Measurements from ENCODE around the gene UPK3B. TPM values are rescaled to one million over a fixed set of nuclear protein-coding genes. Genes with fewer than 3 reads are reported as not detected.
"Not testable (repeated sequence)": the region's sequence is repeated elsewhere in the genome, so short reads cannot be mapped to it uniquely, and the experiment has no call there.

Gene UPK3B
- polyA plus RNA-seq, 2 donors: 16.7 to 63.9 TPM

DNA sequence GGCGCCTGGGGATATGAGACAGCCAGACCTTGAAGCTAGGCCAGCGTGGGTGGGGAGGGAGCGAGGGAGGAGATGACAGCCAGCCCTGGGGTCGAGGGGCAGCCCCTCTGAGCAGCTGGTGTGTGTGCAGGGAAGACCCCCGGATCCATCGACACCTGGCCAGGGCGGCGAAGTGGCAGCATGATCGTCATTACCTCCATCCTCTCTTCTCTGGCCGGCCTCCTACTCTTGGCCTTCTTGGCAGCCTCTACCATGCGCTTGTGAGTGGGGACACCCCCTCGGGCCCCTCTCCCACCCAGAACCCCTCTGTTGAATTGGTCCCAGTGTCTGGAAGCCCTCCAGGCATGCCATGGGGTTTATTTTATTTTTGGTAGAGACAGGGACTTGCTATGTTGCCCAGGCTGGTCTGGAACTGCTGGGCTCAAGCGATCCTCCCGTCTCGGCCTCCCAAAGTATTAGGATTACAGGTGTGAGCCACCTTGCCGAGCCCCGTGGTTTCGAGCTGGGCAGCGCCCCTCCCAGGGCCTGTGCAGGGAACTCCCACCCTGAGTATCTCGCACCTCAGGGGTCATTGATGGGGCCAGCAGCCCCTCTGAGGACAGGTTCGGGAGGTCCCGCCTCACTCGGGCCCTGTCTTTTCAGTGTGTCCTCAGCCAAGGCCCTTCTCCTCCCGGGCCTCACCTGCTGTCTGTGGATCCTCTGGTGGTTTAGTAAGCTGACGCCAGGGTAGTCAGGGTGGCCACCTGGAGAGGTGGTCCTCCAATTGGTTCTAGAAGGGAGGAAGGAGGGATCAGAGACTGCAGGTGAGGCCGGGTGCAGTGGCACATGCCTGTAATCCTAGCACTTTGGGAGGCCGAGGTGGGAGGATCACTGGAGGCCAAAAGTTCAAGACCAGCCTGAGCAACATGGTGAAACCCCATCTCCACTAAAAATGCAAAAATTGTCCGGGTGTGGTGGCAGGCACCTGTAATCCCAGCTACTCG, 3.8 kb downstream of the UPK3B start:
- H3K36me3 ChIP-seq (ENCODE audit: control insufficient read depth in 2 of 2, insufficient read depth in 2 of 2, low read length in 1 of 2): peaks cover 0 to 2% of the 10 kb centered on the region in 2 donors
- peaks cover 0 to 11% of the 10 kb centered on the region in 2 donors for H3K4me1 ChIP-seq (ENCODE audit: control insufficient read depth in 2 of 2, insufficient read depth in 2 of 2, low read length in 1 of 2)
- H3K9me3 ChIP-seq (ENCODE audit: control insufficient read depth in 2 of 2, insufficient read depth in 1 of 2, low read depth in 1 of 2, low read length in 1 of 2): no peaks in the 10 kb centered on the region
- WGBS, 2 donors: 86 to 88% methylated on average over 28 to 29 of the region's 29 CpGs
- no peaks in the 10 kb centered on the region for H3K27me3 ChIP-seq (ENCODE audit: control insufficient read depth in 1 of 2, insufficient read depth in 2 of 2, low read length in 2 of 2)
- H3K27ac ChIP-seq (ENCODE audit: low read depth in 2 of 2, low read length in 1 of 2): no peak overlapping the region
- H3K4me3 ChIP-seq (ENCODE audit: low read depth in 1 of 2, low read length in 2 of 2): no peak overlapping the region

DNA sequence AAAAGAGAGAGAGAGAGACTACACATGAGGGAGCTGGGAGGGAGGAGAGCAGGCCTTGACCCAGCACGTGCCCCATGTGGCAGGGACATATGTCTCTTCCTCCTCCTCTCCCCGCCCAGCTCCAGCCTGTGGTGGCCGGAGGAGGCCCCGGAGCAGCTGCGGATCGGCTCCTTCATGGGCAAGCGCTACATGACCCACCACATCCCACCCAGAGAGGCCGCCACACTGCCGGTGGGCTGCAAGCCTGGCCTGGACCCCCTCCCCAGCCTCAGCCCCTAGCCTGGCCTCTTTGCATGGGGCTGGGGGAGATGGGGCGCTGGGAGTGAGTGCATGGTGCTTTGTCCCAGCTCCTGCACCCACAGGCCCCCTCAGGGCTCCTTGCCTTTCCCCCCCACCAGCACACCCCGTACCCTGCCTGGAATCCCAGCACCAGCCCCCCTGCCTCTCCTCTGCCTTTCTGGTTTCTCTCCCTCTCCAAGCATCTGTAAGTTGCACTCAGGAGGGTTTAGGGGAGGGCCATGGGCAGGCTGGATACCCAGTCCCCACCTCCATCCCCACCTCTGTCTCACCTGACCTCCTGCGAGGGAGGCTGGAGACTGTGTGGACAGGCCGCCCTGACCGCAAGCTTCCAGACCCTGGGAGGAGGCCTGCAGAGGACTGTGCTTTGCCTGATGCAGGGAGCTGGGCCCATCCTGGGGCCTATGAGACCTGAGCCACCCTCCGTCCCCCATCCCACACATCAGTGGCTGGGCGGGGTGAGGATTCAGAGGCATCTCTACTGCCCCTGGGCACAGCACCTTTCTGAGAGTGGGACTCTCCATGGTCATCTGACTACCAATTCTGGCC, 4.8 kb downstream of the UPK3B start:
- peaks cover 0 to 2% of the 10 kb centered on the region in 2 donors for H3K36me3 ChIP-seq (ENCODE audit: control insufficient read depth in 2 of 2, insufficient read depth in 2 of 2, low read length in 1 of 2)
- peaks cover 0 to 9% of the 10 kb centered on the region in 2 donors for H3K4me1 ChIP-seq (ENCODE audit: control insufficient read depth in 2 of 2, insufficient read depth in 2 of 2, low read length in 1 of 2)
- 87 to 92% methylated on average over 7 to 16 of the region's 16 CpGs for WGBS, 2 donors
- no peak overlapping the region for H3K4me3 ChIP-seq (ENCODE audit: low read depth in 1 of 2, low read length in 2 of 2)
- H3K9me3 ChIP-seq (ENCODE audit: control insufficient read depth in 2 of 2, insufficient read depth in 1 of 2, low read depth in 1 of 2, low read length in 1 of 2): no peaks in the 10 kb centered on the region
- no peaks in the 10 kb centered on the region for H3K27me3 ChIP-seq (ENCODE audit: control insufficient read depth in 1 of 2, insufficient read depth in 2 of 2, low read length in 2 of 2)
- no peak overlapping the region for H3K27ac ChIP-seq (ENCODE audit: low read depth in 2 of 2, low read length in 1 of 2)

DNA sequence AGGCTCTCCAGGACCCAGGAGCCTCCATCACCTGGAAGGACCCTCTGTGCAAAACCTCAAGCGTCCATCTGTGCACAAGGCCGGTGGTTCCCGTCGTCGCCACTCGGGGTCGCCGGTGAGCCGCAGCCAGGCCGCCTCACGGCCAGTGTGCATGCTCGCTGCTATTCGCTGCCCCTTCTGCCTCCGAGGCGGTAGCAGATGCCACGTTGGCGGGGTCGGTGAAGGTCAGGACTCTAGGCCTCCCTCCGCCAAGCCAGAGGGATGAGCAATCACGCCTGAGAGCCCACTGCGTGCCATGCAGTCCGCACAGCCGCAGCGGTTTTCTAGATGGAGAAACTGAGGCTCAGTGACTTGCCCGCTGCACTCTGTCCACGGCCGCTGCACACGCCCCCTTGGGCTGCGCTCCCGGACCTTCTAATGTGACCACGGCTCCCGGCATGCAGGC, 5.7 kb downstream of the UPK3B start:
- Histone ChIP-seq H3K4me3 (ENCODE audit: low read depth in 1 of 2, low read length in 2 of 2) (no peak overlapping the region), H3K9me3 (ENCODE audit: control insufficient read depth in 2 of 2, insufficient read depth in 1 of 2, low read depth in 1 of 2, low read length in 1 of 2) (no peaks in the 10 kb centered on the region), H3K27me3 (ENCODE audit: control insufficient read depth in 1 of 2, insufficient read depth in 2 of 2, low read length in 2 of 2) (no peaks in the 10 kb centered on the region), H3K27ac (ENCODE audit: low read depth in 2 of 2, low read length in 1 of 2) (no peak overlapping the region), H3K36me3 (ENCODE audit: control insufficient read depth in 2 of 2, insufficient read depth in 2 of 2, low read length in 1 of 2) (peaks cover 0 to 2% of the 10 kb centered on the region in 2 donors), H3K4me1 (ENCODE audit: control insufficient read depth in 2 of 2, insufficient read depth in 2 of 2, low read length in 1 of 2) (peaks cover 0 to 5% of the 10 kb centered on the region in 2 donors)
- WGBS, 2 donors: 23 to 30% methylated on average over 27 to 32 of the region's 32 CpGs

DNA sequence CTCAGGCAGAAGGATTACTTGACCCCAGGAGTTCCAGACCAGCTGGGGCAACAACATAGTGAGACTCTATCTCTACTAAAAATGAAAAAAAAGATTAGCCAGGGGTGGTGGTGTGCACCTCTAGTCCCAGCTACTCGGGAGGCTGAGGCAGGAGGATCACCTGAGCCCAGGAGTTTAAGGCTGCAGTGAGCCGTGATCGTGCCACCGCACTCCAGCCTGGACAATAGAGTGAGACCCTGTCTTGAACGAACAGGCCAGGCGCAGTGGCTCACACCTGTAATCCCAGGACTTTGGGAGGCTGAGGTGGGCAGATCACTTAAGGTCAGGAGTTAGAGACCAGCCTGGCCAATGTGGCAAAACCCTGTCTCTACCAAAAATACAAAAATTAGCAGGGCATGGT, 6.6 kb downstream of the UPK3B start:
- not testable (repeated sequence) for H3K27ac ChIP-seq (ENCODE audit: low read depth in 2 of 2, low read length in 1 of 2); H3K27me3 ChIP-seq (ENCODE audit: control insufficient read depth in 1 of 2, insufficient read depth in 2 of 2, low read length in 2 of 2); H3K4me1 ChIP-seq (ENCODE audit: control insufficient read depth in 2 of 2, insufficient read depth in 2 of 2, low read length in 1 of 2); H3K4me3 ChIP-seq (ENCODE audit: low read depth in 1 of 2, low read length in 2 of 2); H3K36me3 ChIP-seq (ENCODE audit: control insufficient read depth in 2 of 2, insufficient read depth in 2 of 2, low read length in 1 of 2); H3K9me3 ChIP-seq (ENCODE audit: control insufficient read depth in 2 of 2, insufficient read depth in 1 of 2, low read depth in 1 of 2, low read length in 1 of 2)
- WGBS, 2 donors: 91 to 96% methylated on average over 6 of the region's 6 CpGs

DNA sequence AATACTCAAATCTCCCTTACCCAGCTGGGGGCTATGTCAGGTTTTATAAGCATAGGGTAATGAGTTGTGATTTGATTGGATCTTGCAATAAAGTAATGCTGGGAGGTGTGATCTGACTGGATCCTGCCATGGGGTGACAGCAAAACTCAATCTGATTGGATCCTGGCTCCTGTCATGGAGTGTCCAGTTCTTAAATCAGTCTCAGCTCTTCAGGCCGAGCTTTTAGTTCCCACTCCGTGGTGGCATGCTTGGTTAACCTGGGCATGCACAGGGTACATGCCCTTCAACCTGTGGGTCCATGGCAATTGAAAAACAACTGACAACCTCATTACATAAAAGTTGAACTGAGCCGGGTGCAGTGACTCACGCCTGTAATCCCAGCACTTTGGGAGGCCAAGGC, 15.8 kb downstream of the UPK3B start:
- H3K4me1 ChIP-seq (ENCODE audit: control insufficient read depth in 2 of 2, insufficient read depth in 2 of 2, low read length in 1 of 2); H3K9me3 ChIP-seq (ENCODE audit: control insufficient read depth in 2 of 2, insufficient read depth in 1 of 2, low read depth in 1 of 2, low read length in 1 of 2); H3K36me3 ChIP-seq (ENCODE audit: control insufficient read depth in 2 of 2, insufficient read depth in 2 of 2, low read length in 1 of 2); H3K4me3 ChIP-seq (ENCODE audit: low read depth in 1 of 2, low read length in 2 of 2); H3K27ac ChIP-seq (ENCODE audit: low read depth in 2 of 2, low read length in 1 of 2); H3K27me3 ChIP-seq (ENCODE audit: control insufficient read depth in 1 of 2, insufficient read depth in 2 of 2, low read length in 2 of 2): not testable (repeated sequence)
- 85 to 86% methylated on average over 2 of the region's 4 CpGs for WGBS, 2 donors

DNA sequence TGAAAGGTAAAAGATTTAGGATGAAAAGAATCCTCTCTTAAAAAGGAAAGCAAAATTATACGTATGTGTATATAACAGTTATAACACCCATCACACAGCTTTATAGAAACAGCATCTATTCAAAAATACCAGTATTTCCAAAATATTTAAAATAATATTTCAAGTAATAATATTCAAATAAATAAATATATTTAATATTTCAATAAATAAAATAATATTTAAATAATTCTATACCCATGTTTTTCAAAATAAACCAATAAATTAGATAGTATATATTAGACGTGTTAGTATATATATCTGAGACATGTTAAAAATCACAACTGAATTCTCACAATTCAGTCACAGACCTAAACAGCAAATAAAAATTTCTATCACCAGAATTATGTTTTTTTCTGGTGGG, 21.3 kb downstream of the UPK3B start:
- WGBS, 2 donors: 79 to 93% methylated on average over 2 of the region's 2 CpGs
- H3K4me1 ChIP-seq (ENCODE audit: control insufficient read depth in 2 of 2, insufficient read depth in 2 of 2, low read length in 1 of 2); H3K36me3 ChIP-seq (ENCODE audit: control insufficient read depth in 2 of 2, insufficient read depth in 2 of 2, low read length in 1 of 2); H3K27ac ChIP-seq (ENCODE audit: low read depth in 2 of 2, low read length in 1 of 2); H3K4me3 ChIP-seq (ENCODE audit: low read depth in 1 of 2, low read length in 2 of 2); H3K9me3 ChIP-seq (ENCODE audit: control insufficient read depth in 2 of 2, insufficient read depth in 1 of 2, low read depth in 1 of 2, low read length in 1 of 2); H3K27me3 ChIP-seq (ENCODE audit: control insufficient read depth in 1 of 2, insufficient read depth in 2 of 2, low read length in 2 of 2): not testable (repeated sequence)

DNA sequence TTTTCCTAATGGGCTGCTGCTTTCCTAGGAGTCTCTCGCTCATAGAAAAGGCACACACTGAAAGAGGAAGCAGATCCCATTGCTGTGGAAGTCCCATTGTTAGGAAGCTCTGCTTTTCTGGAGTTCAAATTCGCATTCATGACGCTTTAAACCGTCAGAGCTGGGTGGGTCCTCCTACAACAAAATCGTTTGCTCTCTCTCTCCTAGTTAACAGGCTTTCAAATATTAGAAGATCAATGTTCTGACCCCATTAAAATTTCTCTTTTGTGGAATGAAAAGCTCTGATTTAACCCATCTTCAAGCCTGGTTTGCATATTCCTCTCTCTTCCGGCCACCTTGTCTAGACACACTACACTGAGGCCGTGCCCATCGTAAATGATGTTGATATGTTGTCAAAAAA, 32.8 kb downstream of the UPK3B start, which contains the start of gene SPDYE16:
Gene SPDYE16, minus strand, starts transcription at position 101 of the 400 bp plus-strand sequence. CDS start 1,838 bp downstream, outside the sequence.
- not testable (repeated sequence) for H3K27ac ChIP-seq (ENCODE audit: low read depth in 2 of 2, low read length in 1 of 2); H3K36me3 ChIP-seq (ENCODE audit: control insufficient read depth in 2 of 2, insufficient read depth in 2 of 2, low read length in 1 of 2); H3K4me3 ChIP-seq (ENCODE audit: low read depth in 1 of 2, low read length in 2 of 2); H3K9me3 ChIP-seq (ENCODE audit: control insufficient read depth in 2 of 2, insufficient read depth in 1 of 2, low read depth in 1 of 2, low read length in 1 of 2); H3K4me1 ChIP-seq (ENCODE audit: control insufficient read depth in 2 of 2, insufficient read depth in 2 of 2, low read length in 1 of 2); H3K27me3 ChIP-seq (ENCODE audit: control insufficient read depth in 1 of 2, insufficient read depth in 2 of 2, low read length in 2 of 2)
- WGBS, 2 donors: no CpG with 5 or more reads among the region's 8 CpGs

DNA sequence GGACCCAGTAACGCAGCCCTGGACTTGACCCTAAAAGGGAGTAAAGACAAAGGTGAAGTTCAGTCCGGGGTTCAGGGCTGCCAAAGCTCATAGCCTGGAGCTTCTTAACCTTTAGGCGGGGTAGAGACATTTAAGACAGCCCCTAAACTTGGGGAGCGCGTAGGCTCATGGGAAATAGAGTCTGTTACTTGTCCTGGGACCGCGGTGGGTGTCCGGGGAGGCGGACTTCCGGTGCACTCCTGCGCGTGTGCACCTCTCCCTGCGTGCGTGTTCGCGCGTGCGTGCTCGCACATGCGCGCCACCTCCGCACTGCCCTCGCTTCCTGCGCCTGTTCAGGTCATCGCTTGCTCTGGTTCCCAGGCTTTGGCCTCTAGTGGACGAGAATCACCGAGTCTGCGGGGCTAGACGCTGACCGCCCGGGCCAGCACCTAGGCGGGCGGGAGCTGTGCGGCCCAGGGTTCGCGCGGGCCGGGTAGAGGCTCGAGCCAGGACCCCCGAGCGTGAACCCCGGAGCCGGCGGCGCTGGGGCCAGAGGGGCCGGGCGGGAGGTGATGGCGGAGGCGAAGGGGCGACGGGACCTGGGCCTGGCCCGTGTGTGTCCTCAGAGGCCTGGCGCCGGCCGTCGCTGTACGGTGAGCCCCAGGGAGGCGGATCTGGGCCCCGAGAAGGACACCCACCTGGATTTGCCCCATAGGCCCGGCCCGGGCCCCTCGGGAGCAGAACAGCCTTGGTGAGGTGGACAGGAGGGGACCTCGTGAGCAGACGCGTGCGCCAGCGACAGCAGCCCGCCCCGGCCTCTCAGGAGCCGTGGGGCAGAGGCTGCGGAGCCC, 38.9 kb downstream of the UPK3B start:
- not testable (repeated sequence) for H3K9me3 ChIP-seq (ENCODE audit: control insufficient read depth in 2 of 2, insufficient read depth in 1 of 2, low read depth in 1 of 2, low read length in 1 of 2); H3K27me3 ChIP-seq (ENCODE audit: control insufficient read depth in 1 of 2, insufficient read depth in 2 of 2, low read length in 2 of 2); H3K36me3 ChIP-seq (ENCODE audit: control insufficient read depth in 2 of 2, insufficient read depth in 2 of 2, low read length in 1 of 2); H3K4me1 ChIP-seq (ENCODE audit: control insufficient read depth in 2 of 2, insufficient read depth in 2 of 2, low read length in 1 of 2)
- peak overlapping the region; percentile 87 for H3K4me3 ChIP-seq (ENCODE audit: low read depth in 1 of 2, low read length in 2 of 2)
- peak overlapping the region; percentile 76 to 84 for H3K27ac ChIP-seq (ENCODE audit: low read depth in 2 of 2, low read length in 1 of 2)
- 0 to 1% methylated on average over 68 to 71 of the region's 71 CpGs for WGBS, 2 donors

DNA sequence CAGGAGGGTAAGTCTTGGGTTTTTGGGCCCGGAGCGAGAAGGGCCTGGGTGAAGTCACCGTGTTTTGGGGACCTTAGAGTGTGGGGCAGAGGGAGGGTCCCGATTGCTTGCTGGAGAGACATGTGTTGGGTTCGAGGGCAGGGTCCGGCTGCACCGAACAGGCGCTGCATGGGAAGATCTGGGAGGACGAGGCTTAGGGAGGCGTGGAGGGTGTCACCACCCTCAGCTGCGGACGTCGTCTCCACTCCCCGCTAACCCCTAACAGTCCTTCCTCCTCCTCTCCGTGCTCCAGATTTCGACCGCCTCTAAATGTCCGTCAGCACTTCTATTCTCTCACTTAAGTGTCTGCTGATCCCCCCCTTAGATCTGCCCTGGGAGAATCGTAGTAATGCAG, 39.5 kb downstream of the UPK3B start:
- H3K9me3 ChIP-seq (ENCODE audit: control insufficient read depth in 2 of 2, insufficient read depth in 1 of 2, low read depth in 1 of 2, low read length in 1 of 2); H3K4me1 ChIP-seq (ENCODE audit: control insufficient read depth in 2 of 2, insufficient read depth in 2 of 2, low read length in 1 of 2); H3K27me3 ChIP-seq (ENCODE audit: control insufficient read depth in 1 of 2, insufficient read depth in 2 of 2, low read length in 2 of 2); H3K36me3 ChIP-seq (ENCODE audit: control insufficient read depth in 2 of 2, insufficient read depth in 2 of 2, low read length in 1 of 2): not testable (repeated sequence)
- Histone ChIP-seq H3K27ac (ENCODE audit: low read depth in 2 of 2, low read length in 1 of 2) (peak overlapping the region; percentile 76 to 84), H3K4me3 (ENCODE audit: low read depth in 1 of 2, low read length in 2 of 2) (peak overlapping the region; percentile 87)
- WGBS, 2 donors: 0 to 1% methylated on average over 17 to 19 of the region's 19 CpGs
